ENCODE results near the gene HOXD11.

DNA sequence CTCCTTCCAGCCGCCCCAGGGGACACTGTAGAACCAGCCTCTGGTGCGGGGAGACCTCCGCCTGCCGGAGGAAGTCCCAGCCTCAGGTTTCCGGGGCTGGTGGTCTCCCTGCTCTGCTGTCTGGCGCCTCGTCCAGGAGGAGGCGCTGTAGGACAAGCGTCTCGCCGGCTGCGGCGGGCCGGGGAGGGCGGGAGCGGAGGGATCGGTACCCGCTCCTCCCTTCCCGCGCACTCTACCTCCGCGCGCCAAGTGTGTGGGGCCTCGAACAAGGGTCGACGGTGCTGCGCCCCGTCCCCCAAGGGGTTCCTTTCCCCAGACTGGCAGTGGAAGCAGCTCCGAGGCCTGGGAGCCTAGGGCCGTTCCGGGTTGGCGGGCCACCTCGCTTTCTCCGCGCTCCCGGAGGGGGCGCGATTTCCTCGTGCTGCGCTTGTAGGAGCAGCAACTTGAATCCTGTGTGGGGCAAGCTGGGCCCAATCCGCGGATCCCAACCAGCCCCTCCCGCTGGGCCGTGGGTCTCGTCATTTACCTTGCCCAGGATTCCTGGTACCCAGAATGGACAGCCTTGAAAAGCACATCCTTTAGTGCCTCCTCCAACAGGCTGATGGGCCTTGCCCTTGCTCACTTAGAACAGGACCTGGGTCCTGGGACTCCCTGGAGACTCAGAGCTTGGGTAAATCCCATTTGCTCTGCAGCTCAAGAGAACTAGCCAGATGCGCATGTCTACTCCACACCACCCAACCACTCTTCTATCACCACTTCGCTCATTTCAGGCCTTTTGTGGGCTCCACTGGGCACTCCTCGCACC is 33.6 kb downstream of the HOXD11 start:
- no peak for TF ChIP-seq EZH2phosphoT487 (IDR thresholded peaks at IDR 0.05; ENCODE audit: insufficient read depth, low read depth)
- no peak for TF ChIP-seq EZH2 (IDR thresholded peaks at IDR 0.05; ENCODE audit: insufficient read depth, poor library complexity, severe bottlenecking)

Data from GM23248 (cell line).